SH-SY5Y (cell line): ENCODE measurements around the gene ACTR2.

ENCODE experiments used
- GATA2 ChIP-seq: IDR thresholded peaks from 2 replicates; pipeline ENCODE4 v1.6.1; 2011; ENCODE audit warnings: mild to moderate bottlenecking, low read depth, low read length
- GATA3 ChIP-seq: IDR thresholded peaks from 2 replicates; pipeline ENCODE4 v1.6.1; 2011; ENCODE audit warnings: low read depth, mild to moderate bottlenecking, low read length, moderate library complexity

DNA sequence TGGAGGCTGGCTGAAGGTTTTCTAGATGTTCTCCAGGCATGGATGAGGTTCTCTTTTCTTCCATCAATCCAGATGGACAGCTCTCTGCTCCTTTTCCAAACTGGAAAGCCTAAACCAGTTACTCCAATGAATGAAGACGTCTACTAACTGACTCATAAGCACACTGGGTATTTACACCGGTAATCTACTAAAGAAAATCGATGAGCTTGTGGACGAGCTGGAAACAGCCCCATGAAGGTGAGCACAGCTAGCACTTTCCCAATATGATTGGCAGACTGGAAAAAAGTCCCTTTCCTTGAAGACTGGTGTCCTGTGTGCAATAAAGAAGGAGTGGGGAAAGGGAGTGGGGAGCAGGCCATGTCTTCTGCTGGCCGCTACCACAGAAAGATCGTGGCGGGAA lies 84.0 kb downstream of the ACTR2 start:
- TF ChIP-seq GATA3, result no peak
- TF ChIP-seq GATA2, result no peak
